Peyer's patch (tissue), 4 donors: ENCODE data around the gene YTHDF1.

Source experiments
- POLR2A ChIP-seq, 2 donors: fragments of 450-650 bp; IDR thresholded peaks; one replicate each; pipeline ENCODE4 v1.5.1; 2017; ENCODE audit warnings: antibody characterized with exemption in 2 of 2, mild to moderate bottlenecking in 2 of 2, moderate library complexity in 2 of 2
- TF ChIP-seq, protein P1 (sequence below), 6 experiments: fragments of 450-650 bp in 4 of 6; fragments of 200-600 bp in 2 of 6; sonication (generic) in 1 of 6; IDR thresholded peaks; one replicate each; pipeline ENCODE4 v1.5.1; 2017 to 2019; ENCODE audit warnings: antibody characterized with exemption in 6 of 6, mild to moderate bottlenecking in 3 of 6, moderate library complexity in 1 of 6

DNA sequence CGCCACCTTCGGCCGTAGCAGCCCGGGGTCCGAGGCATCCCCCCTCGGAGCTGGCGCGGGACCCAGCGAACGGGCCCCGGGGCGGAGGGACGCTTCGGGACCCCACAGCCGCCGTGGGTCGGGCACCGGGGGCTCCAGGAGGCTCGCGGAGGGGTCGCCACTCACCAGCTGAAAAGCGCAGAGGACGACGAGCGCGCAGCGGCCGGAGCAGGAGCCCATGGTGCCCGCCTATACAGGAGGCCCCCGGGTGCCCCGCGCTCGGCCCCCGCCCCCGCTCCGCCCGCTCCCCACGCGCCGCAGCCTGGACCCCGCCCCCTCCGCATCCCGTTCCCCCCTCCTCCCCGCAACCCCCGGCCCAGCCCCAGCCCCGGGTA is 38.3 kb upstream of the YTHDF1 start, which contains the start of gene NKAIN4:
- TF ChIP-seq, protein P1, sequence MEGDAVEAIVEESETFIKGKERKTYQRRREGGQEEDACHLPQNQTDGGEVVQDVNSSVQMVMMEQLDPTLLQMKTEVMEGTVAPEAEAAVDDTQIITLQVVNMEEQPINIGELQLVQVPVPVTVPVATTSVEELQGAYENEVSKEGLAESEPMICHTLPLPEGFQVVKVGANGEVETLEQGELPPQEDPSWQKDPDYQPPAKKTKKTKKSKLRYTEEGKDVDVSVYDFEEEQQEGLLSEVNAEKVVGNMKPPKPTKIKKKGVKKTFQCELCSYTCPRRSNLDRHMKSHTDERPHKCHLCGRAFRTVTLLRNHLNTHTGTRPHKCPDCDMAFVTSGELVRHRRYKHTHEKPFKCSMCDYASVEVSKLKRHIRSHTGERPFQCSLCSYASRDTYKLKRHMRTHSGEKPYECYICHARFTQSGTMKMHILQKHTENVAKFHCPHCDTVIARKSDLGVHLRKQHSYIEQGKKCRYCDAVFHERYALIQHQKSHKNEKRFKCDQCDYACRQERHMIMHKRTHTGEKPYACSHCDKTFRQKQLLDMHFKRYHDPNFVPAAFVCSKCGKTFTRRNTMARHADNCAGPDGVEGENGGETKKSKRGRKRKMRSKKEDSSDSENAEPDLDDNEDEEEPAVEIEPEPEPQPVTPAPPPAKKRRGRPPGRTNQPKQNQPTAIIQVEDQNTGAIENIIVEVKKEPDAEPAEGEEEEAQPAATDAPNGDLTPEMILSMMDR (IDR thresholded peaks at IDR 0.05), result no peak
- no peak for TF ChIP-seq POLR2A (IDR thresholded peaks at IDR 0.05)
